GM19467 (cell line): ENCODE data around the gene SNTB2.

ENCODE experiments used
- ATAC-seq: cut with Tn5 transposase; IDR thresholded peaks from one replicate; pipeline ENCODE4 v1.9.1; 2021; ENCODE audit warnings: mild to moderate bottlenecking, moderate library complexity; ENCODE audit not compliant: unreplicated experiment

Gene SNTB2

GRCh38 chr16:69179328-69180010 lies 7.5 kb upstream of the SNTB2 start:
- ATAC-seq = no peak

- no peak for ATAC-seq
Observed at GRCh38 chr16:69180011-69180338, 7.0 kb upstream of the SNTB2 start.

- no peak for ATAC-seq
Observed at GRCh38 chr16:69182730-69183416, 4.1 kb upstream of the SNTB2 start.

- peak; percentile 26 for ATAC-seq
Observed at GRCh38 chr16:69187446-69188235, 677 bp downstream of the SNTB2 start.

GRCh38 chr16:69188236-69188549 lies 1.2 kb downstream of the SNTB2 start:
- ATAC-seq = no peak

- no peak for ATAC-seq
Observed at GRCh38 chr16:69188716-69189115, 1.8 kb downstream of the SNTB2 start.

GRCh38 chr16:69190046-69190588 lies 3.2 kb downstream of the SNTB2 start:
- no peak for ATAC-seq

- ATAC-seq = no peak
Observed at GRCh38 chr16:69190598-69190997, 3.6 kb downstream of the SNTB2 start.

- ATAC-seq = no peak
Observed at GRCh38 chr16:69191136-69191535, 4.2 kb downstream of the SNTB2 start.

GRCh38 chr16:69193855-69194254 lies 6.9 kb downstream of the SNTB2 start:
- ATAC-seq = no peak

- ATAC-seq = no peak
Observed at GRCh38 chr16:69194488-69194887, 7.5 kb downstream of the SNTB2 start.

GRCh38 chr16:69195369-69196029 lies 8.5 kb downstream of the SNTB2 start:
- no peak for ATAC-seq

GRCh38 chr16:69197573-69197972 lies 10.6 kb downstream of the SNTB2 start:
- ATAC-seq = no peak

- ATAC-seq = no peak
Observed at GRCh38 chr16:69199382-69199781, 12.4 kb downstream of the SNTB2 start.

- ATAC-seq = no peak
Observed at GRCh38 chr16:69201291-69201690, 14.3 kb downstream of the SNTB2 start.

- no peak for ATAC-seq
Observed at GRCh38 chr16:69201787-69202186, 14.8 kb downstream of the SNTB2 start.

GRCh38 chr16:69204172-69204571 lies 17.2 kb downstream of the SNTB2 start:
- ATAC-seq = no peak

GRCh38 chr16:69209735-69210134 lies 22.8 kb downstream of the SNTB2 start:
- ATAC-seq = no peak

- ATAC-seq = no peak
Observed at GRCh38 chr16:69217433-69217832, 30.5 kb downstream of the SNTB2 start.

- no peak for ATAC-seq
Observed at GRCh38 chr16:69219279-69219678, 32.3 kb downstream of the SNTB2 start.

- ATAC-seq = no peak
Observed at GRCh38 chr16:69223882-69224281, 36.9 kb downstream of the SNTB2 start.
